Measurements from ENCODE around the gene GAL3ST3.
A peak's percentile ranks its signal among the peaks of the same experiment; 100 is the strongest.
"Not testable (repeated sequence)": the region's sequence is repeated elsewhere in the genome, so short reads cannot be mapped to it uniquely, and the experiment has no call there.

Gene GAL3ST3

GRCh38 chr11:66042227-66042995 is 6.5 kb downstream of the GAL3ST3 start:
- no peak for DNase-seq

GRCh38 chr11:66039765-66040164 is 9.2 kb downstream of the GAL3ST3 start:
- DNase-seq: no peak

- no peak for DNase-seq
These were observed 11.6 kb downstream of the GAL3ST3 start for GRCh38 chr11:66037327-66037726.

- no peak for DNase-seq
These were observed 12.6 kb downstream of the GAL3ST3 start for GRCh38 chr11:66036334-66036710.

- no peak for DNase-seq
These were observed 13.2 kb downstream of the GAL3ST3 start for GRCh38 chr11:66035653-66036333.

- no peak for DNase-seq
These were observed 15.8 kb downstream of the GAL3ST3 start for GRCh38 chr11:66032957-66033735.

- DNase-seq: no peak
These were observed 22.9 kb downstream of the GAL3ST3 start, which contains the start of gene CATSPER1 for GRCh38 chr11:66026017-66026529. Gene CATSPER1, minus strand, starts transcription at chr11:66026479. Its CDS starts 100 bp downstream, at chr11:66026379.

- not testable (repeated sequence) for DNase-seq
These were observed 25.8 kb downstream of the GAL3ST3 start for GRCh38 chr11:66023186-66023440.

- DNase-seq: peak; percentile 34
These were observed 26.4 kb downstream of the GAL3ST3 start for GRCh38 chr11:66022401-66023185.

- DNase-seq: no peak
These were observed 28.2 kb downstream of the GAL3ST3 start for GRCh38 chr11:66020618-66021357.

- no peak for DNase-seq
These were observed 28.7 kb downstream of the GAL3ST3 start for GRCh38 chr11:66020212-66020611.

GRCh38 chr11:66017321-66017720 is 31.6 kb downstream of the GAL3ST3 start:
- DNase-seq: no peak

GRCh38 chr11:66016793-66017177 is 32.2 kb downstream of the GAL3ST3 start:
- DNase-seq: no peak

- no peak for DNase-seq
These were observed 32.8 kb downstream of the GAL3ST3 start for GRCh38 chr11:66015936-66016792.

- no peak for DNase-seq
These were observed 33.5 kb downstream of the GAL3ST3 start for GRCh38 chr11:66015454-66015881.

GRCh38 chr11:66014804-66015453 is 34.0 kb downstream of the GAL3ST3 start:
- DNase-seq: no peak

GRCh38 chr11:66013762-66014100 is 35.2 kb downstream of the GAL3ST3 start:
- DNase-seq: no peak

- no peak for DNase-seq
These were observed 35.8 kb downstream of the GAL3ST3 start for GRCh38 chr11:66012946-66013761.

GRCh38 chr11:66012371-66012945 is 36.5 kb downstream of the GAL3ST3 start:
- no peak for DNase-seq
